ENCODE results near the gene DHCR24.
"Not testable (repeated sequence)": the region's sequence is repeated elsewhere in the genome, so short reads cannot be mapped to it uniquely, and the experiment has no call there.

Gene DHCR24

GRCh38 chr1:54888080-54888733 lies 1.2 kb upstream of the DHCR24 start:
- DNase-seq (ENCODE audit: low spot score) = no peak

GRCh38 chr1:54887665-54888071 lies 673 bp upstream of the DHCR24 start:
- no peak for DNase-seq (ENCODE audit: low spot score)

GRCh38 chr1:54885807-54886723 lies 930 bp downstream of the DHCR24 start:
- DNase-seq (ENCODE audit: low spot score) = no peak

- DNase-seq (ENCODE audit: low spot score) = no peak
These were observed 1.7 kb downstream of the DHCR24 start for GRCh38 chr1:54885237-54885679.

- no peak for DNase-seq (ENCODE audit: low spot score)
These were observed 2.2 kb downstream of the DHCR24 start for GRCh38 chr1:54884768-54885167.

GRCh38 chr1:54884135-54884586 lies 2.8 kb downstream of the DHCR24 start:
- DNase-seq (ENCODE audit: low spot score) = no peak

- DNase-seq (ENCODE audit: low spot score) = no peak
These were observed 3.5 kb downstream of the DHCR24 start for GRCh38 chr1:54883349-54884102.

- no peak for DNase-seq (ENCODE audit: low spot score)
These were observed 4.5 kb downstream of the DHCR24 start for GRCh38 chr1:54882519-54882918.

GRCh38 chr1:54881604-54882003 lies 5.4 kb downstream of the DHCR24 start:
- not testable (repeated sequence) for DNase-seq (ENCODE audit: low spot score)

- DNase-seq (ENCODE audit: low spot score) = no peak
These were observed 7.1 kb downstream of the DHCR24 start for GRCh38 chr1:54879872-54880271.

GRCh38 chr1:54876814-54877213 lies 10.2 kb downstream of the DHCR24 start:
- DNase-seq (ENCODE audit: low spot score) = no peak

- no peak for DNase-seq (ENCODE audit: low spot score)
These were observed 12.0 kb downstream of the DHCR24 start for GRCh38 chr1:54875000-54875399.

GRCh38 chr1:54874079-54874830 lies 12.7 kb downstream of the DHCR24 start:
- no peak for DNase-seq (ENCODE audit: low spot score)

- no peak for DNase-seq (ENCODE audit: low spot score)
These were observed 15.0 kb downstream of the DHCR24 start for GRCh38 chr1:54872036-54872331.

GRCh38 chr1:54871275-54872035 lies 15.5 kb downstream of the DHCR24 start:
- DNase-seq (ENCODE audit: low spot score) = no peak

GRCh38 chr1:54870869-54871268 lies 16.1 kb downstream of the DHCR24 start:
- DNase-seq (ENCODE audit: low spot score) = no peak

GRCh38 chr1:54869173-54869851 lies 17.7 kb downstream of the DHCR24 start:
- no peak for DNase-seq (ENCODE audit: low spot score)

- no peak for DNase-seq (ENCODE audit: low spot score)
These were observed 19.3 kb downstream of the DHCR24 start for GRCh38 chr1:54867717-54868057.

GRCh38 chr1:54866801-54867716 lies 19.9 kb downstream of the DHCR24 start:
- DNase-seq (ENCODE audit: low spot score) = no peak
